ENCODE measurements around the gene BORCS5. TPM values are rescaled to one million over a fixed set of nuclear protein-coding genes. Genes with fewer than 3 reads are reported as not detected.

The BORCS5 gene
- total and polyA plus RNA-seq, 12 donors, result 3.6 to 30.1 (median 10.6) TPM

DNA sequence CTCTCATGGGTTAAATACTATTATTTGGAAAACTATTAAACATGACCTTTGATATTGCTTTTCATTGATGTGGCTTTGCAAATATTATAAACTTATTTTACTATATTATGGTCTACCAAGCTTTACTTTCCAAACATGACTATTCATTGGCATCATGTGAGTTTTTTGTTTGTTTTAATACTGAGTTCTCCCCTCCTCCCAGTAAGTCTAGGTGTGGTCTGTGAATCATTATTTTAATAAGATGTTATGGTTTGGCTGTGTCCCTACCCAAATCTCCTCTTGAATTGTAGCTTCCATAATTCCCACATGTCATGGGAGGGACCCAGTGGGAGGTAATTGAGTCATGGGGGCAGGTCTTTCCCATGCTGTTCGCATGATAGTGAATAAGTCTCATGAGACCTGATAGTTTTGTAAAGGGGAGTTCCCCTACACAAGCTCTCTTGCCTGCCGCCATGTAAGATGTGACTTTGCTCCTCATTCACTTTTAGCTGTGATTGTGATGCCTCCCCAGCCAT, 80.0 kb downstream of the BORCS5 start:
- DNase-seq, result no peak
- WGBS, 4 donors, result 97 to 100% (median 99%) methylated on average over 2 of the region's 2 CpGs
- Histone ChIP-seq H3K27me3 (no peaks in the 10 kb centered on the region), H3K36me3 (replicated peaks in 1 of 2) (no peaks in the 10 kb centered on the region), H3K9me3 (replicated peaks in 1 of 3) (no peaks in the 10 kb centered on the region), H3K4me3 (no peak overlapping the region), H3K27ac (no peak overlapping the region), H3K4me1 (replicated peaks in 1 of 2) (peaks cover 0 to 15% of the 10 kb centered on the region in 2 donors)
- TF ChIP-seq POLR2A (IDR thresholded peaks at IDR 0.05), result no peak
- TF ChIP-seq, protein P1, sequence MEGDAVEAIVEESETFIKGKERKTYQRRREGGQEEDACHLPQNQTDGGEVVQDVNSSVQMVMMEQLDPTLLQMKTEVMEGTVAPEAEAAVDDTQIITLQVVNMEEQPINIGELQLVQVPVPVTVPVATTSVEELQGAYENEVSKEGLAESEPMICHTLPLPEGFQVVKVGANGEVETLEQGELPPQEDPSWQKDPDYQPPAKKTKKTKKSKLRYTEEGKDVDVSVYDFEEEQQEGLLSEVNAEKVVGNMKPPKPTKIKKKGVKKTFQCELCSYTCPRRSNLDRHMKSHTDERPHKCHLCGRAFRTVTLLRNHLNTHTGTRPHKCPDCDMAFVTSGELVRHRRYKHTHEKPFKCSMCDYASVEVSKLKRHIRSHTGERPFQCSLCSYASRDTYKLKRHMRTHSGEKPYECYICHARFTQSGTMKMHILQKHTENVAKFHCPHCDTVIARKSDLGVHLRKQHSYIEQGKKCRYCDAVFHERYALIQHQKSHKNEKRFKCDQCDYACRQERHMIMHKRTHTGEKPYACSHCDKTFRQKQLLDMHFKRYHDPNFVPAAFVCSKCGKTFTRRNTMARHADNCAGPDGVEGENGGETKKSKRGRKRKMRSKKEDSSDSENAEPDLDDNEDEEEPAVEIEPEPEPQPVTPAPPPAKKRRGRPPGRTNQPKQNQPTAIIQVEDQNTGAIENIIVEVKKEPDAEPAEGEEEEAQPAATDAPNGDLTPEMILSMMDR (IDR thresholded peaks at IDR 0.05), result no peak
- intact Hi-C loops (cut with DNase I), result no loop called here

DNA sequence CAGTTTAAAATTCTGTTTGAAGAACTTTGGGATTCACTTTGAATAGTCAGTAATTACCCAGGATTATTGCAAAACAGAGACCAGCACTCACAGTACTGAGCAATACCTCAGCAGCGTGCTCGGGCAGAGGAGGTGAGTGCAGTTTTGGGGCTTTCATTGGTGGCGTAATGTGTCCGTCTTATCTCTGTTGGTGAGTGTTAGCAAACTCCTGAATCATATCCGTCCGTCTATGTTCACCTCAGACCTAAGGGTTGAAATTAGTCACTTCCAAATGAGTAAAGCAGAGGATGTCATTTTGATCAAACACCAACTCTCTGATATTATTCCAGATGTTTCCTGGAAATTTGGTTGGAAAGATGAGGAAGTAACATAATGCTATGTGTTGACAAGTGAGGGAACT, 82.8 kb downstream of the BORCS5 start:
- WGBS, 4 donors, result 45 to 83% (median 57%) methylated on average over 6 of the region's 6 CpGs
- intact Hi-C loops (cut with DNase I), result no loop called here

GRCh38 chr12:12440784-12441428, 84.0 kb downstream of the BORCS5 start:
- H3K36me3 ChIP-seq (replicated peaks in 1 of 2), result no peaks in the 10 kb centered on the region
- H3K27me3 ChIP-seq, result no peaks in the 10 kb centered on the region
- no peak overlapping the region for H3K4me3 ChIP-seq
- TF ChIP-seq, protein P1 (IDR thresholded peaks at IDR 0.05), result no peak
- TF ChIP-seq POLR2A (IDR thresholded peaks at IDR 0.05), result no peak
- no peaks in the 10 kb centered on the region for H3K9me3 ChIP-seq (replicated peaks in 1 of 3)
- peak overlapping the region in 2 of 5 donors; percentile 24 to 86 for H3K27ac ChIP-seq
- peaks cover 6 to 28% of the 10 kb centered on the region in 2 donors for H3K4me1 ChIP-seq (replicated peaks in 1 of 2)
- WGBS, 4 donors, result 94 to 100% (median 96%) methylated on average over 4 of the region's 4 CpGs
- DNase-seq, result no peak
- intact Hi-C loops (cut with DNase I), result no loop called here

More for the DNA sequence above, 82.8 kb downstream of the BORCS5 start:
- peak in 2 of 7 donors; percentile 53 to 65 for DNase-seq
- TF ChIP-seq, protein P1 (IDR thresholded peaks at IDR 0.05), result no peak
- TF ChIP-seq POLR2A (IDR thresholded peaks at IDR 0.05), result no peak
- H3K27me3 ChIP-seq, result no peaks in the 10 kb centered on the region
- H3K9me3 ChIP-seq (replicated peaks in 1 of 3), result no peaks in the 10 kb centered on the region
- H3K4me1 ChIP-seq (replicated peaks in 1 of 2), result peaks cover 6 to 28% of the 10 kb centered on the region in 2 donors
- H3K36me3 ChIP-seq (replicated peaks in 1 of 2), result no peaks in the 10 kb centered on the region
- no peak overlapping the region for H3K4me3 ChIP-seq
- H3K27ac ChIP-seq, result no peak overlapping the region

GRCh38 chr12:12441429-12441807, 84.5 kb downstream of the BORCS5 start:
- intact Hi-C loops (cut with DNase I), result no loop called here
- Histone ChIP-seq H3K9me3 (replicated peaks in 1 of 3) (no peaks in the 10 kb centered on the region), H3K27me3 (no peaks in the 10 kb centered on the region), H3K36me3 (replicated peaks in 1 of 2) (no peaks in the 10 kb centered on the region), H3K27ac (peak overlapping the region; percentile 57 to 86 (median 61)), H3K4me3 (no peak overlapping the region), H3K4me1 (replicated peaks in 1 of 2) (peaks cover 6 to 28% of the 10 kb centered on the region in 2 donors)
- TF ChIP-seq, protein P1 (IDR thresholded peaks at IDR 0.05), result no peak
- no peak for TF ChIP-seq POLR2A (IDR thresholded peaks at IDR 0.05)
- no peak for DNase-seq
- 93 to 100% (median 95%) methylated on average over 2 of the region's 2 CpGs for WGBS, 4 donors
